ENCODE results near the gene TTC28. TPM values are rescaled to one million over a fixed set of nuclear protein-coding genes. Genes with fewer than 3 reads are reported as not detected.

Gene TTC28
- total and polyA plus RNA-seq, 2 donors (not counting 3 experiments of a cell fraction or from before 2014, with no cell fraction given): 16.5 to 51.1 TPM

- Histone ChIP-seq H3K4me2 (ENCODE audit: insufficient read depth, low read length) (no peak overlapping the region), H3K4me3 (replicated peaks in 1 of 3; ENCODE audit: insufficient read depth in 1 of 3, low read depth in 1 of 3, low read length in 3 of 3) (no peak overlapping the region), H3K79me2 (ENCODE audit: control insufficient read depth, insufficient read depth, low read length) (no peaks in the 10 kb centered on the region), H3K9me3 (replicated peaks; ENCODE audit: control insufficient read depth, insufficient read depth, low read length) (no peaks in the 10 kb centered on the region), H3K4me1 (ENCODE audit: control insufficient read depth, extremely low read depth, insufficient read depth, low read length) (peaks cover 10% of the 10 kb centered on the region), H4K20me1 (replicated peaks; ENCODE audit: control insufficient read depth, extremely low read depth, insufficient read depth, low read length) (no peaks in the 10 kb centered on the region), H3K27me3 (ENCODE audit: control insufficient read depth in 2 of 2, insufficient read depth in 2 of 2, low read length in 2 of 2) (no peaks in the 10 kb centered on the region), H3K36me3 (ENCODE audit: control insufficient read depth in 2 of 2, extremely low read depth in 1 of 2, insufficient read depth in 2 of 2, low read length in 2 of 2) (no peaks in the 10 kb centered on the region), H3K9ac (replicated peaks; ENCODE audit: extremely low read depth, insufficient read depth, low read length) (no peak overlapping the region), H3K9me1 (replicated peaks; ENCODE audit: control insufficient read depth, extremely low read depth, insufficient read depth, low read length) (no peaks in the 10 kb centered on the region), H2AFZ (ENCODE audit: low read depth, low read length) (no peak overlapping the region), H3K27ac (ENCODE audit: insufficient read depth, low read depth, low read length) (no peak overlapping the region)
- intact Hi-C loops (cut with micrococcal nuclease) (no loop called here), dilution Hi-C loops (cut with MboI; ENCODE audit: extremely low pct_ligation_motif_present, low sequenced_read_pairs) (no loop called here)
- DNase-seq (ENCODE audit: low read depth, low spot score) (no peak), FAIRE-seq (peak; percentile 35)
- no peak for TF ChIP-seq MAX (IDR thresholded peaks at IDR 0.05; ENCODE audit: insufficient read depth, insufficient read length)
- TF ChIP-seq POLR2A (IDR thresholded peaks at IDR 0.05; ENCODE audit: low read depth, low read length): no peak
- TF ChIP-seq JUN (IDR thresholded peaks at IDR 0.05; ENCODE audit: borderline replicate concordance, insufficient read depth, insufficient read length, low read depth): no peak
- TF ChIP-seq POLR2AphosphoS5 (IDR thresholded peaks at IDR 0.05; ENCODE audit: insufficient read depth, low read depth, low read length): no peak
- ChIA-PET POLR2A (no interaction called here), CTCF (interaction anchor here (1.3 kb wide), 1 partner anchor 22 kb away, joined by 4 read pairs; no protein-coding TSS in a partner anchor)
- no TSS peak for BruUV-seq (replicated peaks)
These were observed 718.0 kb downstream of the TTC28 start for GRCh38 chr22:27961680-27962079.

DNA sequence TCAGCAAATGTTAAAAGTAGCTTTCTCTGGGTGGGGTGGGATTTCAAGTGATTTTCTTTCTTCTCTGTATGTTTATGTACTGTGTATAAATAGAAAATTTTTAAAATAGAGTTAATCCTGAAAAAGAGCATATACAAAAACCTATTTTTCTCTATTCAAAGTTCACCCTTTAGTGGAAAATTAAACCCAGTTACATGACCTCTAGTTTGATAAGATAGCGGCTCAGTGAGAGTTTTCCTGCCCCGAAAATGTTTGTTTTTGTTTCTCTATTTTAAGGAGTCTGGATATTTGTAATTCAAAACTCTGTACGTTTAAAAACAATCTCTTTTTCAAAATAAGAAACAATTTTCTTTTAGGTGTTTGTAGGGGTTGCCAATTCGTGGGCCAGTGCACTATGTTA, 718.5 kb downstream of the TTC28 start:
- intact Hi-C loops (cut with micrococcal nuclease) (no loop called here), dilution Hi-C loops (cut with MboI; ENCODE audit: extremely low pct_ligation_motif_present, low sequenced_read_pairs) (no loop called here)
- CTCF ChIA-PET: interaction anchor here (1.3 kb wide), 1 partner anchor 22 kb away, joined by 4 read pairs; no protein-coding TSS in a partner anchor
- Histone ChIP-seq H3K4me3 (replicated peaks in 1 of 3; ENCODE audit: insufficient read depth in 1 of 3, low read depth in 1 of 3, low read length in 3 of 3) (no peak overlapping the region), H3K9ac (replicated peaks; ENCODE audit: extremely low read depth, insufficient read depth, low read length) (no peak overlapping the region), H3K4me1 (ENCODE audit: control insufficient read depth, extremely low read depth, insufficient read depth, low read length) (peaks cover 10% of the 10 kb centered on the region), H2AFZ (ENCODE audit: low read depth, low read length) (no peak overlapping the region), H3K9me3 (replicated peaks; ENCODE audit: control insufficient read depth, insufficient read depth, low read length) (no peaks in the 10 kb centered on the region), H3K4me2 (ENCODE audit: insufficient read depth, low read length) (no peak overlapping the region), H4K20me1 (replicated peaks; ENCODE audit: control insufficient read depth, extremely low read depth, insufficient read depth, low read length) (no peaks in the 10 kb centered on the region), H3K36me3 (ENCODE audit: control insufficient read depth in 2 of 2, extremely low read depth in 1 of 2, insufficient read depth in 2 of 2, low read length in 2 of 2) (no peaks in the 10 kb centered on the region), H3K27me3 (ENCODE audit: control insufficient read depth in 2 of 2, insufficient read depth in 2 of 2, low read length in 2 of 2) (no peaks in the 10 kb centered on the region), H3K79me2 (ENCODE audit: control insufficient read depth, insufficient read depth, low read length) (no peaks in the 10 kb centered on the region), H3K27ac (ENCODE audit: insufficient read depth, low read depth, low read length) (no peak overlapping the region), H3K9me1 (replicated peaks; ENCODE audit: control insufficient read depth, extremely low read depth, insufficient read depth, low read length) (no peaks in the 10 kb centered on the region)
- DNase-seq (ENCODE audit: low read depth, low spot score) (peak; percentile 9), FAIRE-seq (peak; percentile 4)
- BruUV-seq (replicated peaks): no TSS peak
- POLR2A ChIA-PET: no interaction called here
- TF ChIP-seq EZH2 (IDR thresholded peaks at IDR 0.05; ENCODE audit: borderline replicate concordance, low read depth, low read length, severe bottlenecking): no peak
- TF ChIP-seq POLR2A (IDR thresholded peaks at IDR 0.05; ENCODE audit: low read depth, low read length): no peak
- no peak for TF ChIP-seq POLR2AphosphoS5 (IDR thresholded peaks at IDR 0.05; ENCODE audit: insufficient read depth, low read depth, low read length)
- no peak for TF ChIP-seq MYC (IDR thresholded peaks at IDR 0.05; ENCODE audit: low read depth, low read length)
- TF ChIP-seq JUN (IDR thresholded peaks at IDR 0.05; ENCODE audit: borderline replicate concordance, insufficient read depth, insufficient read length, low read depth): no peak
- TF ChIP-seq, protein P1, sequence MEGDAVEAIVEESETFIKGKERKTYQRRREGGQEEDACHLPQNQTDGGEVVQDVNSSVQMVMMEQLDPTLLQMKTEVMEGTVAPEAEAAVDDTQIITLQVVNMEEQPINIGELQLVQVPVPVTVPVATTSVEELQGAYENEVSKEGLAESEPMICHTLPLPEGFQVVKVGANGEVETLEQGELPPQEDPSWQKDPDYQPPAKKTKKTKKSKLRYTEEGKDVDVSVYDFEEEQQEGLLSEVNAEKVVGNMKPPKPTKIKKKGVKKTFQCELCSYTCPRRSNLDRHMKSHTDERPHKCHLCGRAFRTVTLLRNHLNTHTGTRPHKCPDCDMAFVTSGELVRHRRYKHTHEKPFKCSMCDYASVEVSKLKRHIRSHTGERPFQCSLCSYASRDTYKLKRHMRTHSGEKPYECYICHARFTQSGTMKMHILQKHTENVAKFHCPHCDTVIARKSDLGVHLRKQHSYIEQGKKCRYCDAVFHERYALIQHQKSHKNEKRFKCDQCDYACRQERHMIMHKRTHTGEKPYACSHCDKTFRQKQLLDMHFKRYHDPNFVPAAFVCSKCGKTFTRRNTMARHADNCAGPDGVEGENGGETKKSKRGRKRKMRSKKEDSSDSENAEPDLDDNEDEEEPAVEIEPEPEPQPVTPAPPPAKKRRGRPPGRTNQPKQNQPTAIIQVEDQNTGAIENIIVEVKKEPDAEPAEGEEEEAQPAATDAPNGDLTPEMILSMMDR (IDR thresholded peaks at IDR 0.05; ENCODE audit: extremely low read depth in 1 of 2, insufficient read depth in 1 of 2, low read depth in 1 of 2, low read length in 2 of 2): no peak
- TF ChIP-seq GATA2 (IDR thresholded peaks at IDR 0.05; ENCODE audit: insufficient read depth, insufficient read length, low read depth, low read length): no peak
- TF ChIP-seq FOS (IDR thresholded peaks at IDR 0.05; ENCODE audit: borderline replicate concordance, insufficient read depth, low read length): no peak
- no peak for TF ChIP-seq MAX (IDR thresholded peaks at IDR 0.05; ENCODE audit: insufficient read depth, insufficient read length)

Measured in endothelial cell of umbilical vein (primary cell).